GM18873 (cell line): ENCODE measurements around the gene HNRNPA3.

ENCODE experiments used
- ATAC-seq: cut with Tn5 transposase; IDR thresholded peaks from one replicate; pipeline ENCODE4 v1.9.1; 2021; ENCODE audit warnings: mild to moderate bottlenecking, moderate library complexity, moderate number of reproducible peaks; ENCODE audit not compliant: unreplicated experiment, low FRiP score

HNRNPA3 gene

GRCh38 chr2:177268187-177268871 is 55.7 kb downstream of the HNRNPA3 start:
- no peak for ATAC-seq

GRCh38 chr2:177268901-177269300 is 56.3 kb downstream of the HNRNPA3 start:
- no peak for ATAC-seq

- ATAC-seq: no peak
Observed at GRCh38 chr2:177270531-177270930, 57.9 kb downstream of the HNRNPA3 start.

GRCh38 chr2:177271981-177272666 is 59.5 kb downstream of the HNRNPA3 start:
- ATAC-seq: no peak

DNA sequence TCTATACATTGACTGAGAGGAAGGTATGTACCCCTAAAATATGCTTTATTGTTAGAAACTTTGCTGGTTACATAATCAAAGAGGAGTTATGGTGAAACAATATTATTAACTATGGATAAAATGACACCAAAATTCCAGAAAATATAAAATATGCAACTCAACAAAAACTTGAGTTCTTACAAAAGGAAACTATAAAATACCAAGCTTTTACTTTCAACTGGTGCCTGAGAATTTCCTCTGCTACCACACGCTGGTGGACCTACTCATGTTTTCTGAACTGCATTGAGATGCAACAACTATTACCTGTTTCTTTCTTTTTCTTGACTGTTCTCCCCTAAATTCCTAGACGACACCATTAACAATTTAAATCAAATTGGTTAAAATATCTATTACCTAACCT is 60.2 kb downstream of the HNRNPA3 start:
- no peak for ATAC-seq

DNA sequence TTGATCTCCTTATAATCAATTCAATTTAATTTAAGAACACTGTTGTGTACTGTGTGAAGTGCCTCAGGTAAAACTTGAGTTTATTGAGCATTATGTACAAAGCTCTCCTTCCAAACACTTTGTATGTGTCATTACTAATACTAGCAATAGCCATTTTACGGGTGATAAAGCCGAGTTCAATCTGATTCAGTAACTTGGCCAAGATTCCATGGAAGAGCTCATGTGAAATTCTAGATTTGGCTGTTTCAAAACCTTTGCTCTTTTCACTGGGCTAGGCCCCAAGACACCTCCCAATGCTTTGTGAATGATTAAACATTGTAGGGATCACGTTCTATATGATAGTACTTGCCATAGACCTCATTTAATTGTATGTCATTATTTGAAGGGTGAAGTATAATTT is 60.8 kb downstream of the HNRNPA3 start:
- ATAC-seq: no peak
